Measurements from ENCODE around the gene SLC2A3. TPM values are rescaled to one million over a fixed set of nuclear protein-coding genes. Genes with fewer than 3 reads are reported as not detected.

The SLC2A3 gene
- polyA plus RNA-seq (2011; rRNA removed) (52.4 and 56.4 TPM in 2 replicates), polyA plus RNA-seq (2017; fragmentation: RNase III; extraction: RNeasy Plus Mini Kit Qiagen cat#74134 plus additional on column Dnase treatment) (7.8 to 13.3 TPM (median 8.7 TPM) in 3 replicates), polyA minus RNA-seq (2011; rRNA and poly(A)+ RNA removed) (72.9 and 109 TPM in 2 replicates)
- polyA plus RNA-seq (2012; cell fraction: cytosol; rRNA removed): 8.3 and 11.1 TPM in 2 replicates
- polyA plus RNA-seq (2012; cell fraction: nucleus; rRNA removed): 15.0 and 23.3 TPM in 2 replicates

GRCh38 chr12:7935590-7936581 is at the start of gene SLC2A3:
Gene SLC2A3 (minus strand): TSS chr12:7936187. CDS start chr12:7936034, 153 bp downstream.
- Histone ChIP-seq H3K4me3 (peak within 1 kb of the TSS; percentile 51), H3K27ac (peak within 1 kb of the TSS; percentile 65 to 85), H3K9me3 (no peaks in the 10 kb centered on the region), H3K4me1 (peaks cover 15% of the 10 kb centered on the region), H3K4me2 (peak within 1 kb of the TSS; percentile 74)
- FAIRE-seq (no peak), DNase-seq (ENCODE audit: low read depth in 1 of 2, low spot score in 1 of 2) (peak; percentile 38 to 84), ATAC-seq (peak; percentile 61 to 69)
- WGBS (ENCODE audit: missing lambda C conversion rate): 17% methylated on average over 13 of the region's 15 CpGs
- CTCF ChIA-PET: interaction anchor here (0.6 to 5.8 kb wide), 6 partner anchors 12 to 100 kb away, joined by 3 to 66 read pairs (median 6); no protein-coding TSS in a partner anchor
- POLR2A ChIA-PET: interaction anchor here (0.5 to 2.1 kb wide), 30 partner anchors 10 to 1882 kb away, joined by 3 to 127 read pairs (median 4); no protein-coding TSS in a partner anchor
- no peak for TF ChIP-seq ZNF302 (CRISPR knock-in tag; IDR thresholded peaks at IDR 0.05)
- TF ChIP-seq ZC3H11A (IDR thresholded peaks at IDR 0.05): no peak
- no peak for TF ChIP-seq HES2 (IDR thresholded peaks at IDR 0.05)
- TF ChIP-seq MAFK (IDR thresholded peaks at IDR 0.05; ENCODE audit: partially characterized antibody): no peak
- no peak for TF ChIP-seq EP300 (IDR thresholded peaks at IDR 0.05)
- TF ChIP-seq BCL3 (IDR thresholded peaks at IDR 0.05): 0 out of 3 replicates have a peak, but pooled peaks have one; percentile 53
- no peak for TF ChIP-seq CEBPB (IDR thresholded peaks at IDR 0.05)
- no peak for TF ChIP-seq EHMT2 (IDR thresholded peaks at IDR 0.05; ENCODE audit: low read depth)
- TF ChIP-seq KDM5A (IDR thresholded peaks at IDR 0.05): no peak
- TF ChIP-seq POLR2AphosphoS2 (conservative IDR thresholded peaks at IDR 0.05; ENCODE audit: low read length): no peak
- peak; percentile 29 to 53; a peak in 2 of 5 replicates for TF ChIP-seq JUN (IDR thresholded peaks at IDR 0.05)
- no peak for TF ChIP-seq CHD2 (IDR thresholded peaks at IDR 0.05; ENCODE audit: low read length, partially characterized antibody)
- TF ChIP-seq JUNB (IDR thresholded peaks at IDR 0.05): no peak
- no peak for TF ChIP-seq HDAC2 (IDR thresholded peaks at IDR 0.05)
- TF ChIP-seq MAX (IDR thresholded peaks at IDR 0.05): no peak
- no peak for TF ChIP-seq NFE2L2 (conservative IDR thresholded peaks at IDR 0.05; ENCODE audit: low read length)
- no peak for TF ChIP-seq ZFP36 (IDR thresholded peaks at IDR 0.05; ENCODE audit: borderline replicate concordance, partially characterized antibody)
- TF ChIP-seq NPAS2 (CRISPR knock-in tag; IDR thresholded peaks at IDR 0.05; ENCODE audit: borderline replicate concordance): no peak
- no peak for TF ChIP-seq SREBF2 (IDR thresholded peaks at IDR 0.05)
- 0 out of 3 replicates have a peak, but pooled peaks have one; percentile 19 for TF ChIP-seq SMC3 (IDR thresholded peaks at IDR 0.05)
- no peak for TF ChIP-seq NR3C1 (IDR thresholded peaks at IDR 0.05)
- no peak for TF ChIP-seq REST (IDR thresholded peaks at IDR 0.05)
- no peak for TF ChIP-seq ATOH8 (CRISPR knock-in tag; IDR thresholded peaks at IDR 0.05; ENCODE audit: low read depth)
- no peak for TF ChIP-seq E2F6 (IDR thresholded peaks at IDR 0.05; ENCODE audit: borderline replicate concordance, low read depth)
- no peak for TF ChIP-seq GATA3 (IDR thresholded peaks at IDR 0.05; ENCODE audit: borderline replicate concordance)
- TF ChIP-seq RAD21 (conservative IDR thresholded peaks at IDR 0.05 in 1 of 2, IDR thresholded peaks at IDR 0.05 in 1 of 2): 0 out of 5 replicates have a peak, but pooled peaks of 1 of the 2 experiments have one; percentile 11
- TF ChIP-seq HOXA7 (CRISPR knock-in tag; IDR thresholded peaks at IDR 0.05): no peak
- TF ChIP-seq TP53 (CRISPR knock-in tag; IDR thresholded peaks at IDR 0.05): no peak
- 0 out of 2 replicates have a peak, but pooled peaks have one; percentile 30 for TF ChIP-seq POLR2A (IDR thresholded peaks at IDR 0.05; ENCODE audit: low read length)
- no peak for TF ChIP-seq HEYL (CRISPR knock-in tag; IDR thresholded peaks at IDR 0.05)
